ENCODE results near the gene GET3. TPM values are rescaled to one million over a fixed set of nuclear protein-coding genes. Genes with fewer than 3 reads are reported as not detected.

GET3 gene
- total RNA-seq, 1 donor from 2014 or later: 115 TPM

- DNase-seq (ENCODE audit: low read depth, low spot score): no peak
Observed at GRCh38 chr19:12750851-12751250, 13.6 kb downstream of the GET3 start.

GRCh38 chr19:12751635-12752034 lies 14.3 kb downstream of the GET3 start, which contains the start of gene BEST2:
Gene BEST2, plus strand, starts transcription at chr19:12751791. Its CDS starts 802 bp downstream, at chr19:12752593.
- DNase-seq (ENCODE audit: low read depth, low spot score): no peak

GRCh38 chr19:12752056-12752781 lies 14.9 kb downstream of the GET3 start:
- DNase-seq (ENCODE audit: low read depth, low spot score): no peak

GRCh38 chr19:12754465-12755196 lies 17.3 kb downstream of the GET3 start:
- DNase-seq (ENCODE audit: low read depth, low spot score): no peak

GRCh38 chr19:12756150-12756883 lies 19.0 kb downstream of the GET3 start:
- no peak for DNase-seq (ENCODE audit: low read depth, low spot score)

- no peak for DNase-seq (ENCODE audit: low read depth, low spot score)
Observed at GRCh38 chr19:12757544-12758274, 20.4 kb downstream of the GET3 start.

GRCh38 chr19:12759686-12760085 lies 22.4 kb downstream of the GET3 start:
- no peak for DNase-seq (ENCODE audit: low read depth, low spot score)

GRCh38 chr19:12763100-12763499 lies 25.8 kb downstream of the GET3 start:
- DNase-seq (ENCODE audit: low read depth, low spot score): no peak

GRCh38 chr19:12764698-12765097 lies 27.4 kb downstream of the GET3 start:
- DNase-seq (ENCODE audit: low read depth, low spot score): no peak

- DNase-seq (ENCODE audit: low read depth, low spot score): no peak
Observed at GRCh38 chr19:12766051-12766521, 28.8 kb downstream of the GET3 start.

GRCh38 chr19:12767150-12767549 lies 29.9 kb downstream of the GET3 start:
- no peak for DNase-seq (ENCODE audit: low read depth, low spot score)

- no peak for DNase-seq (ENCODE audit: low read depth, low spot score)
Observed at GRCh38 chr19:12767666-12768065, 30.4 kb downstream of the GET3 start.

GRCh38 chr19:12769689-12770088 lies 32.4 kb downstream of the GET3 start:
- no peak for DNase-seq (ENCODE audit: low read depth, low spot score)

- no peak for DNase-seq (ENCODE audit: low read depth, low spot score)
Observed at GRCh38 chr19:12770922-12771321, 33.6 kb downstream of the GET3 start.

- DNase-seq (ENCODE audit: low read depth, low spot score): no peak
Observed at GRCh38 chr19:12772323-12772722, 35.0 kb downstream of the GET3 start.

- DNase-seq (ENCODE audit: low read depth, low spot score): no peak
Observed at GRCh38 chr19:12773571-12773970, 36.3 kb downstream of the GET3 start.

- no peak for DNase-seq (ENCODE audit: low read depth, low spot score)
Observed at GRCh38 chr19:12774588-12775555, 37.6 kb downstream of the GET3 start, which contains the start of gene HOOK2. Gene HOOK2, minus strand, starts transcription at chr19:12775552. Its CDS starts 103 bp downstream, at chr19:12775449.

GRCh38 chr19:12777217-12778016 lies 40.1 kb downstream of the GET3 start:
- no peak for DNase-seq (ENCODE audit: low read depth, low spot score)

Data from pulmonary artery endothelial cell (primary cell).